ENCODE data around the gene PRR12. TPM values are rescaled to one million over a fixed set of nuclear protein-coding genes. Genes with fewer than 3 reads are reported as not detected.

Gene PRR12
- polyA plus RNA-seq, 3 donors, result 5.1 to 11.5 (median 7.3) TPM

- WGBS, 3 donors, result 79 to 81% (median 80%) methylated on average over 30 of the region's 30 CpGs
- H3K27ac ChIP-seq (ENCODE audit: low read depth, low read length), result no peak overlapping the region
These were observed 45.4 kb downstream of the PRR12 start for GRCh38 chr19:49636233-49636932.

- WGBS, 3 donors, result 5 to 17% (median 6%) methylated on average over 19 of the region's 19 CpGs
- H3K27ac ChIP-seq (ENCODE audit: low read depth, low read length), result no peak overlapping the region
These were observed 47.1 kb downstream of the PRR12 start for GRCh38 chr19:49637821-49638738.

GRCh38 chr19:49639401-49640112 lies 48.6 kb downstream of the PRR12 start:
- no peak overlapping the region for H3K27ac ChIP-seq (ENCODE audit: low read depth, low read length)
- 3 to 15% (median 4%) methylated on average over 16 to 31 of the region's 31 CpGs for WGBS, 3 donors

GRCh38 chr19:49640113-49640898 lies 49.3 kb downstream of the PRR12 start, which contains the start of gene RRAS:
RRAS (minus strand) TSS chr19:49640143; CDS start chr19:49640098, 45 bp downstream.
- H3K27ac ChIP-seq (ENCODE audit: low read depth, low read length), result peak within 1 kb of the TSS; percentile 100
- 0 to 1% (median 1%) methylated on average over 51 of the region's 51 CpGs for WGBS, 3 donors

- 0 to 1% (median 0%) methylated on average over 68 to 87 of the region's 87 CpGs for WGBS, 3 donors
- peak within 1 kb of the TSS; percentile 100 for H3K27ac ChIP-seq (ENCODE audit: low read depth, low read length)
These were observed 50.9 kb downstream of the PRR12 start, which contains the start of gene SCAF1 for GRCh38 chr19:49641688-49642491. SCAF1 (plus strand) TSS chr19:49642209; CDS start chr19:49645027, 2,818 bp downstream.

- peak overlapping the region; percentile 8 for H3K27ac ChIP-seq (ENCODE audit: low read depth, low read length)
- 5 to 11% (median 11%) methylated on average over 5 of the region's 5 CpGs for WGBS, 3 donors
These were observed 51.6 kb downstream of the PRR12 start for GRCh38 chr19:49642492-49643035.

GRCh38 chr19:49643466-49643865 lies 52.5 kb downstream of the PRR12 start:
- 71 to 82% (median 76%) methylated on average over 2 of the region's 2 CpGs for WGBS, 3 donors
- no peak overlapping the region for H3K27ac ChIP-seq (ENCODE audit: low read depth, low read length)

GRCh38 chr19:49645592-49645991 lies 54.6 kb downstream of the PRR12 start:
- no peak overlapping the region for H3K27ac ChIP-seq (ENCODE audit: low read depth, low read length)
- WGBS, 3 donors, result 88 to 94% (median 92%) methylated on average over 11 of the region's 11 CpGs

- 91 to 92% (median 92%) methylated on average over 13 of the region's 13 CpGs for WGBS, 3 donors
- H3K27ac ChIP-seq (ENCODE audit: low read depth, low read length), result no peak overlapping the region
These were observed 55.0 kb downstream of the PRR12 start for GRCh38 chr19:49645995-49646394.

- WGBS, 3 donors, result 88 to 94% (median 91%) methylated on average over 17 of the region's 17 CpGs
- no peak overlapping the region for H3K27ac ChIP-seq (ENCODE audit: low read depth, low read length)
These were observed 55.6 kb downstream of the PRR12 start for GRCh38 chr19:49646586-49646985.

GRCh38 chr19:49651029-49651819 lies 60.2 kb downstream of the PRR12 start:
- H3K27ac ChIP-seq (ENCODE audit: low read depth, low read length), result no peak overlapping the region
- WGBS, 3 donors, result 94 to 96% (median 95%) methylated on average over 51 to 72 of the region's 72 CpGs

- WGBS, 3 donors, result 96 to 97% (median 97%) methylated on average over 78 to 110 of the region's 110 CpGs
- H3K27ac ChIP-seq (ENCODE audit: low read depth, low read length), result no peak overlapping the region
These were observed 61.0 kb downstream of the PRR12 start for GRCh38 chr19:49651820-49652550.

GRCh38 chr19:49652551-49653465 lies 61.8 kb downstream of the PRR12 start:
- WGBS, 3 donors, result 92 to 95% (median 93%) methylated on average over 55 to 58 of the region's 58 CpGs
- no peak overlapping the region for H3K27ac ChIP-seq (ENCODE audit: low read depth, low read length)

GRCh38 chr19:49653466-49653806 lies 62.5 kb downstream of the PRR12 start:
- 80 to 96% (median 85%) methylated on average over 11 to 13 of the region's 13 CpGs for WGBS, 3 donors
- H3K27ac ChIP-seq (ENCODE audit: low read depth, low read length), result no peak overlapping the region

- H3K27ac ChIP-seq (ENCODE audit: low read depth, low read length), result peak overlapping the region; percentile 9
- WGBS, 3 donors, result 87 to 88% (median 87%) methylated on average over 10 of the region's 10 CpGs
These were observed 63.6 kb downstream of the PRR12 start for GRCh38 chr19:49654581-49654980.

Data from adipose tissue (tissue), 3 donors.